HG03095 (cell line): Measurements from ENCODE around the gene PRRX2.
"Not testable (repeated sequence)": the region's sequence is repeated elsewhere in the genome, so short reads cannot be mapped to it uniquely, and the experiment has no call there.

ENCODE experiments used
- ATAC-seq: cut with Tn5 transposase; IDR thresholded peaks from one replicate; pipeline ENCODE4 v1.9.1; 2021; ENCODE audit warnings: moderate library complexity; ENCODE audit not compliant: unreplicated experiment

The PRRX2 gene

GRCh38 chr9:129653823-129654553 lies 11.5 kb upstream of the PRRX2 start:
- ATAC-seq: no peak

GRCh38 chr9:129654554-129655040 lies 10.8 kb upstream of the PRRX2 start:
- no peak for ATAC-seq

GRCh38 chr9:129655154-129655553 lies 10.3 kb upstream of the PRRX2 start:
- no peak for ATAC-seq

DNA sequence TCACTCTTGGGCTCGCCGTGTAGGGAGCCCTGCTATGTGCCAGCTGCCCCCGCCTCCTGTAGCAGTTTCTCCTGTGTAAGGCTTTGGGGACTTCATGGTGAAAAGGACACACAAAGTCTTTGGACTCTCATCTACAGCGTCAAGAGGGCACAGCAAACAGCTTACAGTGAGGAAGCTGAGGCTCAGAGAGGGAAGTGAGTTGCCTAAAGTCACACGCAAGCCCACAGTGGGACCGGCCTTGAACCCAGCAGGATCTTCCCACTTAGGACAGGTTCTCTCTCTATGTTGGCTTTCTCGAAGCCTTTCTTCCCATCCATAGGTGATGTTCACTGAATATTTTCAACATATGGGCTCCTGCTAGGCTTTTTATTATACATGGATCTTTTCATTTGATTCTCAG lies 9.8 kb upstream of the PRRX2 start:
- ATAC-seq: no peak

GRCh38 chr9:129656795-129657390 lies 8.6 kb upstream of the PRRX2 start:
- ATAC-seq: no peak

- no peak for ATAC-seq
These were observed 4.4 kb upstream of the PRRX2 start for GRCh38 chr9:129661029-129661428.

- not testable (repeated sequence) for ATAC-seq
These were observed 3.2 kb upstream of the PRRX2 start for GRCh38 chr9:129662239-129662638.

- ATAC-seq: no peak
These were observed 580 bp upstream of the PRRX2 start for GRCh38 chr9:129664746-129665388.

GRCh38 chr9:129665814-129666520 lies 520 bp downstream of the PRRX2 start:
- no peak for ATAC-seq

DNA sequence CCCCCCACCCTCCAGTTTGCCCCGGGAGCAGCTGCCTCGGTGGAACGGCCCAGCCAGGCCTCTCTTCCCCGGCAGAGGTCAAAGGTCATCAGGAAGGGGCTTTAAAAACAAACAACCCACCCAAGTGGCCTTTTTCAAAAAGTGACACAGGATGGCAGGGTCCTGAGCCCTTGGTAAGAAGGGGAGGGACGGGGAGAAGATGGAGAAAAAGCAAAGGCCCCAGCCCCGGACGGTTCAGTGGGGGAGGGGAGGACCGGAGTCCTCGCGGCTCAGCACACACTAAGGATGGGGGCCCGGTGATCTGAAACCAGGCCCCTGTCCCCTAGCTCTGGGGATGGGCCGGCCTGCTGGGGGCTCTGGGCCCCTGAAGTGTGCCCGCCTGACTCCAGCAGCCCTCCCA lies 1.1 kb downstream of the PRRX2 start:
- ATAC-seq: no peak

- ATAC-seq: no peak
These were observed 1.9 kb downstream of the PRRX2 start for GRCh38 chr9:129667378-129667777.

GRCh38 chr9:129667850-129668249 lies 2.4 kb downstream of the PRRX2 start:
- no peak for ATAC-seq

DNA sequence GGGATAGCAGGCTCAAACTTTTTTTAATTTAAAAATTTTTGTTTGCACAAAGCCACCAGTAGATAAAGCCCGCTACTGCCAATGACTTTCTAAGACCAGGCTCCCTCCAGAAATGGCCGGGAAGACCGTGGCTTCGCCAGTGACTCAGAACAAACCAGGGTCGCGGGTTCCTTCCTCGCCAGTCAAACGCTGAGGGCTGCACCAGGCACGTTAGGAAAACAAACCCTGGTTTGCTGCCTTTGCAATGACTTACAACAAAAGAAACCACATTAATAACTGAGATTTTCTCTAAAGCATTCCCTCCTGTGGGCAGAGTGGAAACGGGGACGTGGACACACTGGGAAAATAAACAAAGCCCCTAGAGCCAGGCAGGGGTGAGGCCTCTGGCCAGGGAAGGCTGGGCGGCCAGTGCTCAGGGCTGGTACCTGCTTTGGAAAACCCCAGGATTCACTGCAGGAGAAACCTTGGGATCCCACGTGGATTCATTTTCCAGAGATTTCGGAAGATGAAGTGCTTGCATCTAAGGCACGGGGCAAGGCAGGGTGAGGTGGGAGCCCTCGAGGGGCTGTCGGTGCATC lies 3.8 kb downstream of the PRRX2 start:
- ATAC-seq: no peak

GRCh38 chr9:129669946-129670345 lies 4.5 kb downstream of the PRRX2 start:
- ATAC-seq: no peak

DNA sequence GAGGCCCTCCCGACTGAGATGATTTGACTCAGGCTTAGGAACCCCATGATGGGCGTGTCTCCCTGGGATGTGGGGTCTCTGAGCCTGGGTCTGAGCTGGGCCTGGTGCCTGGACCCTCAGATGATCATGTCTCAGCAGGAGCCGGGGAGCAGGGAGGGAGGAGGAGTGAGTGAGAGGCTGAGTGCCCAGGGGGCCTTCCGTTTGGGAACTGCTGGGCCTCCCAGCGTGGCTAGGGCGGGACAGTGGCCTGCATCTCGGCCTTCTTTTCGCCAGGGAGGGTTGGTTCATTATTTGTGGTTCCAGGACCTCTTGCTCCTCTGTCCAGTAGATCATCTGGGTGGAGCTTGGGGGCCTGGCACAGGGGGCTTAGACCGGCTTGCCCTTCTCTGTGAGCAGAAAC lies 5.6 kb downstream of the PRRX2 start:
- no peak for ATAC-seq

GRCh38 chr9:129671519-129671918 lies 6.1 kb downstream of the PRRX2 start:
- no peak for ATAC-seq

DNA sequence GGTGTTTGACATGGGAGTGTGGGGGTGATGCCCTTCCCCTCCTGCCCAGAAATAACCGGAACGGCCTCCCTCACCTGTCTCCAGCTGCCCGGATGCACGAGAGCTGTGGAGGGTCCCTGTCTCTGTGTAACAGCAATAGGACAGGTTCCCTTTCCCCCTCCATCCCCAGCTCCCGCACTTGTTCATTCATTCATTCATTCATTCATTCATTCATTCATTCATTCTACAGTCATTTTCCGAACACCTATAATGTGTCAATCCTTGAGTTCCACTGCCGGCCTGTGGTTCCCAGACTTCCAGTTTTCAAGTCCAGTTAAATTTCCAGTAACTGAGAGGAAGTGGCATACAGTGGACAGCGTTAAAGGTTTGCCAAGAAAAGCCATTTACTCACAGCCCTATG lies 7.3 kb downstream of the PRRX2 start:
- no peak for ATAC-seq

DNA sequence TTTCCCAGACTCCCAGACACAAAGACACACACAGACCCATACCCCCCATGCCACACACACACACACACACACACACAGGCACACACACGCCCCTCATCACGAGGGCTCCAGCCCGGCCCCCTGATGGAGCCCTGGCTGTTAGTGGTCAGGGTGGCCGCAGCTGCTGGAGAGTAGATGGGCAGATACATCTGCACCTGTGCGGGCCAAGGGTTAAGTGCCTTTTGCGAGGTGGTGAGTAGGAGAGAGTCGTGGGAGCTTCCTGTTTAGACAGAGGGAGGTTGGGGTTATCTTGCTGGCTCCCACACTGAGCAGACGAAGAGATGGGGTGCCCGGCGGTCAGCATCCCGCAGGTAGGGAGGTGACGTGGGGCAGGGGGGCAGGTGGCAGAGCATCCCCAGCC lies 8.2 kb downstream of the PRRX2 start:
- ATAC-seq: no peak

- ATAC-seq: no peak
These were observed 8.8 kb downstream of the PRRX2 start for GRCh38 chr9:129674229-129674628.

DNA sequence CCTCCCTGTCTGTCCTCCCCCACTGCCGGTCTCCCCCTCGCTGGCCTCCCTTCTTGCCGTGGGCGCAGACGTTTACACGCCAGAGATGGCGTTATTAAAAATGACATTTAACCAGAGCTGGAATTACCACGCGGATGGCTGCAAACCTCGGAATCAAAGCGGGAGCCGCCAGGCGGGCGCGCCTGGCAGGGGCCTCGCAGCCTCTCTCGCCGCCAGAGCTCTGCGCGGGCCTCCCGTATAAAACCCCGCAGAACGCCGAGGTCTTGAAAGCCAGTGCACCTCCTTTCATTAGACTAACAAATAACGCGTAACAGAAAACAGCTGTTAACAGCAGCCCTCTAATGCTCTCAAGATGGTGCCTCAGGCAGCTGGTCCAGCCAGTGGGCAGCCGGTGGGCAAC lies 10.2 kb downstream of the PRRX2 start:
- no peak for ATAC-seq

- ATAC-seq: no peak
These were observed 10.8 kb downstream of the PRRX2 start for GRCh38 chr9:129676287-129676686.
